ENCODE measurements around the gene SPSB3. TPM values are rescaled to one million over a fixed set of nuclear protein-coding genes. Genes with fewer than 3 reads are reported as not detected.
"Not testable (repeated sequence)": the region's sequence is repeated elsewhere in the genome, so short reads cannot be mapped to it uniquely, and the experiment has no call there.

SPSB3 gene
- total RNA-seq, 1 donor from 2014 or later = 37.3 TPM

- intact Hi-C loops (cut with micrococcal nuclease) = no loop called here
Measured at GRCh38 chr16:1744338-1744840, 38.0 kb downstream of the SPSB3 start.

- intact Hi-C loops (cut with micrococcal nuclease) = no loop called here
Measured at GRCh38 chr16:1743376-1744337, 38.7 kb downstream of the SPSB3 start.

GRCh38 chr16:1741553-1742165 is 40.7 kb downstream of the SPSB3 start:
- intact Hi-C loops (cut with micrococcal nuclease) = no loop called here

GRCh38 chr16:1740781-1741490 is 41.4 kb downstream of the SPSB3 start:
- intact Hi-C loops (cut with micrococcal nuclease) = no loop called here

- intact Hi-C loops (cut with micrococcal nuclease) = no loop called here
Measured at GRCh38 chr16:1740234-1740633, 42.1 kb downstream of the SPSB3 start.

GRCh38 chr16:1734816-1735215 is 47.6 kb downstream of the SPSB3 start:
- intact Hi-C loops (cut with micrococcal nuclease) = no loop called here

GRCh38 chr16:1734123-1734522 is 48.2 kb downstream of the SPSB3 start:
- intact Hi-C loops (cut with micrococcal nuclease) = no loop called here

- intact Hi-C loops (cut with micrococcal nuclease) = not testable (repeated sequence)
Measured at GRCh38 chr16:1732551-1732987, 49.8 kb downstream of the SPSB3 start.

GRCh38 chr16:1732071-1732470 is 50.3 kb downstream of the SPSB3 start:
- intact Hi-C loops (cut with micrococcal nuclease) = no loop called here

GRCh38 chr16:1731603-1732002 is 50.8 kb downstream of the SPSB3 start:
- intact Hi-C loops (cut with micrococcal nuclease) = no loop called here

- intact Hi-C loops (cut with micrococcal nuclease) = no loop called here
Measured at GRCh38 chr16:1731073-1731472, 51.3 kb downstream of the SPSB3 start.

- intact Hi-C loops (cut with micrococcal nuclease) = no loop called here
Measured at GRCh38 chr16:1729445-1729844, 52.9 kb downstream of the SPSB3 start.

GRCh38 chr16:1729026-1729425 is 53.3 kb downstream of the SPSB3 start:
- intact Hi-C loops (cut with micrococcal nuclease) = no loop called here

- intact Hi-C loops (cut with micrococcal nuclease) = no loop called here
Measured at GRCh38 chr16:1727651-1728624, 54.4 kb downstream of the SPSB3 start.

Other genes starting within 250 kb of the SPSB3 start
- gene TMEM204, start 248.9 kb downstream of the SPSB3 start, total RNA-seq = 49.2 and 49.9 TPM in 2 replicates
- gene IFT140, start 170.5 kb downstream of the SPSB3 start, total RNA-seq = 6.7 and 8.7 TPM in 2 replicates
- 36.9 and 37.8 TPM in 2 replicates for gene CRAMP1, start 170.2 kb downstream of the SPSB3 start, total RNA-seq
- 66.8 and 68.8 TPM in 2 replicates for gene JPT2, start 104.3 kb downstream of the SPSB3 start, total RNA-seq
- 122 and 123 TPM in 2 replicates for gene MAPK8IP3, start 76.4 kb downstream of the SPSB3 start, total RNA-seq
- 52.0 and 56.9 TPM in 2 replicates for gene NME3, start 11.0 kb downstream of the SPSB3 start, total RNA-seq
- gene EME2, start 9.8 kb downstream of the SPSB3 start, total RNA-seq = 39.9 and 44.4 TPM in 2 replicates
- gene MRPS34, start 9.4 kb downstream of the SPSB3 start, total RNA-seq = 112 and 118 TPM in 2 replicates
- gene NUBP2, start 389 bp upstream of the SPSB3 start, total RNA-seq = 52.9 and 53.7 TPM in 2 replicates
- gene IGFALS, start 11.1 kb upstream of the SPSB3 start, total RNA-seq = 0.22 TPM in 2 replicates
- gene HAGH, start 44.3 kb upstream of the SPSB3 start, total RNA-seq = 50.5 and 50.9 TPM in 2 replicates
- gene FAHD1, start 44.6 kb upstream of the SPSB3 start, total RNA-seq = 10.1 and 12.4 TPM in 2 replicates
- gene MEIOB, start 89.6 kb upstream of the SPSB3 start, total RNA-seq = not detected in 2 replicates
- gene HS3ST6, start 135.8 kb upstream of the SPSB3 start, total RNA-seq = not detected in 2 replicates
- 24.4 and 26.6 TPM in 2 replicates for gene MSRB1, start 160.6 kb upstream of the SPSB3 start, total RNA-seq
- not detected in 2 replicates for gene RPL3L, start 172.1 kb upstream of the SPSB3 start, total RNA-seq
- 118 and 120 TPM in 2 replicates for gene NDUFB10, start 177.0 kb upstream of the SPSB3 start, total RNA-seq
- gene RPS2, start 182.3 kb upstream of the SPSB3 start, total RNA-seq = 2,266 and 2,280 TPM in 2 replicates
- gene RNF151, start 184.3 kb upstream of the SPSB3 start, total RNA-seq = 0.27 TPM in 1 of 2 replicates, not detected in the other
- gene TBL3, start 189.5 kb upstream of the SPSB3 start, total RNA-seq = 36.2 and 39.6 TPM in 2 replicates
- gene NOXO1, start 198.9 kb upstream of the SPSB3 start, total RNA-seq = 0.37 and 0.61 TPM in 2 replicates
- 26.4 and 32.7 TPM in 2 replicates for gene GFER, start 201.6 kb upstream of the SPSB3 start, total RNA-seq
- 20.8 and 23.2 TPM in 2 replicates for gene SYNGR3, start 207.4 kb upstream of the SPSB3 start, total RNA-seq
- 71.1 and 73.9 TPM in 2 replicates for gene ZNF598, start 227.2 kb upstream of the SPSB3 start, total RNA-seq
- gene NPW, start 237.2 kb upstream of the SPSB3 start, total RNA-seq = 0.37 and 1.1 TPM in 2 replicates
- gene NHERF2, start 244.3 kb upstream of the SPSB3 start, total RNA-seq = 1.9 and 2.4 TPM in 2 replicates

All from T-helper 1 cell treated with Interleukin-12 subunit alpha and Interleukin-12 subunit beta and Interleukin-4 antibody, amounts not matched to agents 30 ng/mL and 1 ng/mL, for 36 hours (primary cell).